Retinal pigment epithelial cell (primary cell): Measurements from ENCODE around the gene TMEM232.
A peak's percentile ranks its signal among the peaks of the same experiment; 100 is the strongest.
"Not testable (repeated sequence)": the region's sequence is repeated elsewhere in the genome, so short reads cannot be mapped to it uniquely, and the experiment has no call there.

ENCODE experiments used
- DNase-seq: peaks from one replicate; pipeline ENCODE4 v3.0.0-alpha.2; 2010; ENCODE audit warnings: low read depth
- H3K4me3 ChIP-seq: 2 replicates; pipeline ENCODE4 v1.5.1; 2011; ENCODE audit warnings: mild to moderate bottlenecking, low read length, control low read depth, moderate library complexity
- CTCF ChIP-seq: conservative IDR thresholded peaks from 2 replicates; pipeline ENCODE4 v1.5.1; 2011; ENCODE audit warnings: low read depth, low read length, control low read depth, inconsistent platforms

TMEM232 gene

GRCh38 chr5:110549301-110549700 lies 177.2 kb downstream of the TMEM232 start:
- H3K4me3 ChIP-seq = no peak overlapping the region
- no peak for TF ChIP-seq CTCF
- DNase-seq = peak; percentile 28

DNA sequence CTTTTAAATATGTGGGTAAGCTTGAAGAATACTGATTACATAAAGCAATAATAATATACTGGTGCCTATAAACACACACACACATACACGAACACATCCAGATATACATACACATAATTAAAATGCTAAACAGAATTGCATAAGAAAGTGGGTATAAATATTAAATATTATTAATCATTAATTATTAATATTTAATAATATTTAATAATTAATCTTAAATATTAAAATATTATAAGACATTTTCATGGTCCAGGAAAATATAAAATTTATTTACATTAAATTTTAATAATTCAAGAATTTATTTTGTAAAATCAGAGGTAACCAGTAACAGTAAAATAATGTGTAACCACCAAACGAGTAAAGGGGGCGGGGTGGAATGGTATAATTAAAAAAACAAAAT lies 178.3 kb downstream of the TMEM232 start:
- no peak overlapping the region for H3K4me3 ChIP-seq
- DNase-seq = no peak
- no peak for TF ChIP-seq CTCF

DNA sequence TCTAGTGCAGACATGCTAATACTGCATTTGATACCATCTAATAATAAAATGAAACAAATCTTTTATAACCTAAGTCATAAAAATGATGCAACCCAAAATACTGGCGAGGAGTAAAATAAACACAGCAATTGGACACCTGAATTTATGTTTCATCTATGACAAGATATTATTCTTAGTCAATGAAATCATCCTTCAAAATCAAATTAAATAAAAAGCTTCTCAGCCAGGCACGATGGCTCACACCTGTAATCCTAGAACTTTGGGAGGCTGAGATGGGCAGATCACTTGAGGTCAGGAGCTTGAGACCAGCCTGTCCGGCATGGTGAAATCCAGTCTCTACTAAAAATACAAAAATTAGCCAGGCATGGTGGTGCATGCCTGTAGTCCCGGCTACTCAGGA lies 179.0 kb downstream of the TMEM232 start:
- H3K4me3 ChIP-seq = no peak overlapping the region
- DNase-seq = no peak
- TF ChIP-seq CTCF = no peak

DNA sequence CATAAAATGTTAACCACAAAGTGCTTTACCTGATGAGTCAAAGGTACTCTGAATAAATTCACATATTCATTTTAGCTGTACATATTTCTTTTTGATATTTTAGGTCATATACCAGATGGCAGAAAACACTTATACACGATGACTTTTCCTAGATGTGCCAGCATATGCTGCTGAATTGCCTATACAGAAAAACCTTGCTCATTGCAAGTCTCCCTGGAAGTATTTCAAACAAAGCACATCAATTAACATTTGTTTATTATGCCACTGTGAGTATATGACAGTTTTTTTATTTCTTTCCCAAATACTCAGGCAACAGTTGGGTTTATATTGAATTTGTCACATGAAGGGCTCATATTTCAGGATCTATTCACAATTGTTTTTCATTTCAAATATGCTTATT lies 180.8 kb downstream of the TMEM232 start:
- no peak for TF ChIP-seq CTCF
- no peak overlapping the region for H3K4me3 ChIP-seq
- no peak for DNase-seq

GRCh38 chr5:110544603-110545002 lies 181.9 kb downstream of the TMEM232 start:
- no peak for TF ChIP-seq CTCF

GRCh38 chr5:110542949-110543348 lies 183.5 kb downstream of the TMEM232 start:
- H3K4me3 ChIP-seq = no peak overlapping the region
- TF ChIP-seq CTCF = no peak
- no peak for DNase-seq

More at GRCh38 chr5:110544603-110545002, 181.9 kb downstream of the TMEM232 start:
- DNase-seq = no peak
- no peak overlapping the region for H3K4me3 ChIP-seq

DNA sequence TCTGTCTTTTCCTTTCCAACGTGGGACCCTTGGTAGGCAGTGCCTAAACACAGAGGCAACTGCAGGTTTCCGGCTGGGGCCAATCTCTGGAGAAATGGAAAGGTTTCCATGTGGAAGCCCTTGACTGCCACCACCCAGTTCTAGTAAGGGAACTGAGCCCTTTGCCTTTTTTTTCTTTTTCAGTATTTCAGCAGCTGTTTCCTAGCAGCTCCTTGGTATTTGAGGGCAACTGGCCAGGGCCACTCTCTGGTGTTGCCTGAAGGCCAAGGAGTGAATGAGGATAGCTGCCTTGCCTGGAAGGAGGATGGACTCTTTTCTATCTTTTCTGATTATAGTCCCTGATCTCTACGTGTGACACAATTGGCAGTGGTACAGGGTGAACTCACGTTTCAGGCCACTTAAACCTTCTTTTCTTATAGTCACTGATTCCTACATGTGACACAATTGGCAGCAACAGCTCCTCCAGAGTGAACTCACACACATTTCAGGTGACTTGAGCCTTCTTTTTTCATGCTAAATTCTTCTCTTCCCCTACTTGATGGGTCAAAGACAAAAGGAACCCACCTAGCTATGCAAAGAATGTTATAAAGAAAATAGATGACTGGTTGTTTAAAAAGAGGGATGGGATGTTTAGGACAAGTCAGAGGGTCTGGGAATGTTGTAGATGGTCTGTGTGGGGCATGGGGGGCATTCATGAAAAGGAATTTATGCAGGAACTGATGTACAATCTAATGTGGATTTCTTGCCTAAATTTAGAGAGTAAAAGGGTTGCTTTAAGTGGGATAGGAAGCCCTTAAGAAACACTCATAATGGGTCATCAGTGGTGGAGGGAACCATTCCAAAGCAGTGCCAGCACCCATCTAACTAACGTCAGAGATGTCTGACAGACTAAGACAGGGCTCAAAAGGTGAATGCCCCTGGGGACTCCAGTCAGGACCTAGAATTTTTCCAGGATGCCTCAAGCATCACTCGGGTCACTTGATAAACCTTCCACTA lies 190.1 kb downstream of the TMEM232 start:
- DNase-seq = no peak
- no peak for TF ChIP-seq CTCF
- no peak overlapping the region for H3K4me3 ChIP-seq

GRCh38 chr5:110535146-110535545 lies 191.3 kb downstream of the TMEM232 start:
- not testable (repeated sequence) for H3K4me3 ChIP-seq, DNase-seq
